ENCODE data around the gene SFXN1. TPM values are rescaled to one million over a fixed set of nuclear protein-coding genes. Genes with fewer than 3 reads are reported as not detected.

Gene SFXN1
- polyA plus RNA-seq, 3 donors, result 5.8 to 10.3 (median 8.3) TPM

- TF ChIP-seq CTCF (IDR thresholded peaks at IDR 0.05), result no peak
- H3K4me3 Mint-ChIP-seq, result peak overlapping the region in 1 of 2 donors; percentile 51
Observed at GRCh38 chr5:175547842-175548241, 69.5 kb downstream of the SFXN1 start.

GRCh38 chr5:175548626-175549311, 70.4 kb downstream of the SFXN1 start:
- Histone ChIP-seq H3K4me2 (replicated peaks; ENCODE audit: extremely low read depth, low read length, poor library complexity, severe bottlenecking) (no peak overlapping the region), H3K27me3 (ENCODE audit: control insufficient read depth in 2 of 2, insufficient read depth in 2 of 2, low read length in 2 of 2) (peaks cover 13 to 14% of the 10 kb centered on the region in 2 donors), H2AFZ (ENCODE audit: insufficient read depth, low read depth, low read length, poor library complexity, severe bottlenecking) (no peak overlapping the region), H3K79me2 (ENCODE audit: insufficient read depth, low read length) (no peaks in the 10 kb centered on the region), H3K9ac (ENCODE audit: insufficient read depth, low read length, poor library complexity, severe bottlenecking) (no peak overlapping the region), H3K36me3 (replicated peaks in 1 of 2; ENCODE audit: control insufficient read depth in 1 of 2, insufficient read depth in 2 of 2, low read length in 2 of 2) (no peaks in the 10 kb centered on the region), H3K27ac (ENCODE audit: low read depth in 1 of 2, low read length in 2 of 2) (no peak overlapping the region), H3K4me1 (ENCODE audit: control insufficient read depth in 1 of 2, insufficient read depth in 2 of 2, low read length in 2 of 2) (no peaks in the 10 kb centered on the region), H3K9me3 (replicated peaks in 1 of 2; ENCODE audit: control insufficient read depth in 1 of 2, insufficient read depth in 1 of 2, low read length in 2 of 2) (no peaks in the 10 kb centered on the region), H3K4me3 (replicated peaks in 1 of 3; ENCODE audit: low read depth in 2 of 3, low read length in 3 of 3) (no peak overlapping the region), H4K20me1 (ENCODE audit: insufficient read depth, low read length) (no peaks in the 10 kb centered on the region)
- intact Hi-C loops (cut with micrococcal nuclease), result no loop called here
- H3K9me3 Mint-ChIP-seq, result peaks cover 0 to 3% (median 0%) of the 10 kb centered on the region in 7 donors
- no peak overlapping the region for H3K27ac Mint-ChIP-seq
- no peaks in the 10 kb centered on the region for H3K36me3 Mint-ChIP-seq
- H3K4me1 Mint-ChIP-seq, result peaks cover 8% of the 10 kb centered on the region
- peaks cover 22 to 35% (median 28%) of the 10 kb centered on the region in 3 donors for H3K27me3 Mint-ChIP-seq (ENCODE audit: low read depth in 3 of 3)
- WGBS (ENCODE audit: insufficient coverage), result 50% methylated on average over 12 of the region's 15 CpGs
- no peak for TF ChIP-seq CTCF (IDR thresholded peaks at IDR 0.05)
- H3K4me3 Mint-ChIP-seq, result peak overlapping the region in 1 of 2 donors; percentile 64
- DNase-seq, result no peak

More at GRCh38 chr5:175547842-175548241, 69.5 kb downstream of the SFXN1 start:
- no peak overlapping the region for H3K4me3 ChIP-seq (replicated peaks in 1 of 3; ENCODE audit: low read depth in 2 of 3, low read length in 3 of 3)
- H3K4me2 ChIP-seq (replicated peaks; ENCODE audit: extremely low read depth, low read length, poor library complexity, severe bottlenecking), result no peak overlapping the region
- no peaks in the 10 kb centered on the region for H4K20me1 ChIP-seq (ENCODE audit: insufficient read depth, low read length)
- H3K36me3 ChIP-seq (replicated peaks in 1 of 2; ENCODE audit: control insufficient read depth in 1 of 2, insufficient read depth in 2 of 2, low read length in 2 of 2), result no peaks in the 10 kb centered on the region
- Mint-ChIP-seq H3K4me1 (peaks cover 8% of the 10 kb centered on the region), H3K36me3 (no peaks in the 10 kb centered on the region), H3K9me3 (peaks cover 0 to 1% (median 0%) of the 10 kb centered on the region in 7 donors), H3K27ac (no peak overlapping the region), H3K27me3 (ENCODE audit: low read depth in 3 of 3) (peaks cover 25 to 34% (median 27%) of the 10 kb centered on the region in 3 donors)
- no peak for DNase-seq
- H3K27ac ChIP-seq (ENCODE audit: low read depth in 1 of 2, low read length in 2 of 2), result no peak overlapping the region
- intact Hi-C loops (cut with micrococcal nuclease), result no loop called here
- H3K9me3 ChIP-seq (replicated peaks in 1 of 2; ENCODE audit: control insufficient read depth in 1 of 2, insufficient read depth in 1 of 2, low read length in 2 of 2), result no peaks in the 10 kb centered on the region
- H2AFZ ChIP-seq (ENCODE audit: insufficient read depth, low read depth, low read length, poor library complexity, severe bottlenecking), result no peak overlapping the region
- H3K4me1 ChIP-seq (ENCODE audit: control insufficient read depth in 1 of 2, insufficient read depth in 2 of 2, low read length in 2 of 2), result no peaks in the 10 kb centered on the region
- H3K27me3 ChIP-seq (ENCODE audit: control insufficient read depth in 2 of 2, insufficient read depth in 2 of 2, low read length in 2 of 2), result peaks cover 13 to 14% of the 10 kb centered on the region in 2 donors
- no peak overlapping the region for H3K9ac ChIP-seq (ENCODE audit: insufficient read depth, low read length, poor library complexity, severe bottlenecking)
- no peaks in the 10 kb centered on the region for H3K79me2 ChIP-seq (ENCODE audit: insufficient read depth, low read length)

All from CD14-positive monocyte (primary cell).